Measurements from ENCODE around the gene DUOX1.

The DUOX1 gene

DNA sequence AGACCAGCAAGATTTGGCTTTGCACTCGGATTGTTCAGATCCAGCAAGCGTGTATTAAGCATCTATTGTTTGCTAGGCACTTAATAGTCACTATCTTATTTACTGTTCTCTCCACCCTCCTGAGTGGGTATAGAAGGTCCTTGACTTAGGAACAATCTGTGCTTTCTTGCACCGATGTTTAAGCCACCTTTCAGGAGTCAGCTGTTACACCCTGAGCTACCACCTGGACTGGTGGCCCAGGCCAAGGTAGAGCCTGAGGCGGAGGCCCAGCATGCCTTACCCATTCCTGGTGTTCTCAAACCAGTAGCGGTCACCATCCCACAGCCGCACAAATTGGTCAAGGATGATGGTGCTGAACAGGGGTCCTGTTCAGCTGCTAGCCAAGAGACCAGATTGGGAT is 10.0 kb downstream of the DUOX1 start:
- no peak for TF ChIP-seq CTCF (IDR thresholded peaks at IDR 0.05; ENCODE audit: low read depth, low read length)
- H3K4me3 ChIP-seq (ENCODE audit: low read depth, low read length) = no peak overlapping the region

DNA sequence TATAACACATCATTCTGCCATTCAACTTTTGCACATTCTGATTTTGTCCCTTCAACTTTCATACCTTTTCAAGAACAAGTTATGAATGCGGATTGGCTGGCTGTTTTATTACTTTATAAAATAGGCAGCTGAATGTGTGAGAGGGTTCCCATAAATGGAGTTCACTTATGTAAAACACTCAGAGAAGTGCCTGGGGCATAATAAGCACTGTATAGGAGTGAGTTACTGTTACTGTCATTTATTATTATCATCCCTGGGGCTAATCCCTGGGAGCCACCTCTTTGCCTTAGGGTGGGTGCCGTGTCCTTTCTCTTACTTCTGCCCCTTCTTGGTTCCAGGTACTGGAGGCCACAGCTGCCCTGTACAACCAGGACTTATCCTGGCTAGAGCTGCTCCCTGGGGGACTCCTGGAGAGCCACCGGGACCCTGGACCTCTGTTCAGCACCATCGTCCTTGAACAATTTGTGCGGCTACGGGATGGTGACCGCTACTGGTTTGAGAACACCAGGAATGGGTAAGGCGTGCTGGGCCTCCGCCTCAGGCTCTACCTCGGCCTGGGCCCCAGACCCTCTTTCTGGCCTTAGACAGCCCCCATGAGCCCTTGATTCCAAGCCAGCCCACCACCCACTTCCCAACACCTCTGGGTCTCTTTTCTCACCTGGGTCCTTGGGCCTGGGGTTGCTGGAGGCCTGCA is 10.9 kb downstream of the DUOX1 start:
- no peak for TF ChIP-seq CTCF (IDR thresholded peaks at IDR 0.05; ENCODE audit: low read depth, low read length)
- no peak overlapping the region for H3K4me3 ChIP-seq (ENCODE audit: low read depth, low read length)

- TF ChIP-seq CTCF (IDR thresholded peaks at IDR 0.05; ENCODE audit: low read depth, low read length) = no peak
- no peak overlapping the region for H3K4me3 ChIP-seq (ENCODE audit: low read depth, low read length)
Measured at GRCh38 chr15:45141386-45141785, 11.6 kb downstream of the DUOX1 start.

DNA sequence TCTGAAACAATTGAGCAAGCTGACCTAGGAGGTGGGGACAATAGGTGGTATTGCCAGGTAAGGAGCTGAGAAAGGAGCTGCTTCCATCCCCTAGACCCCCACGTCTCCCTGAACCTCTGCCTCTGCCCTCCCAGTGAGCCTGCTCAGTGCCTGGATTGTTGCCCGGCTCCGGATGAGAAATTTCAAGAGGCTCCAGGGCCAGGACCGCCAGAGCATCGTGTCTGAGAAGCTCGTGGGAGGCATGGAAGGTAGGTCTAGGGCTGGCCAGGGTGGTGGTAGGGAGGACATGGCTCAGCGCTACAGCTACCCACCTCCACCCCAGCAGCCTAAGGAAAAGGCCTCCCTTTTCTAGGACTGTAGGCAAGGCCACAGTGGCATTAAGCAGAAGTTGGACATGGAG is 13.3 kb downstream of the DUOX1 start:
- no peak for TF ChIP-seq CTCF (IDR thresholded peaks at IDR 0.05; ENCODE audit: low read depth, low read length)
- no peak overlapping the region for H3K4me3 ChIP-seq (ENCODE audit: low read depth, low read length)

- no peak for TF ChIP-seq CTCF (IDR thresholded peaks at IDR 0.05; ENCODE audit: low read depth, low read length)
- no peak overlapping the region for H3K4me3 ChIP-seq (ENCODE audit: low read depth, low read length)
Measured at GRCh38 chr15:45143946-45144345, 14.2 kb downstream of the DUOX1 start.

DNA sequence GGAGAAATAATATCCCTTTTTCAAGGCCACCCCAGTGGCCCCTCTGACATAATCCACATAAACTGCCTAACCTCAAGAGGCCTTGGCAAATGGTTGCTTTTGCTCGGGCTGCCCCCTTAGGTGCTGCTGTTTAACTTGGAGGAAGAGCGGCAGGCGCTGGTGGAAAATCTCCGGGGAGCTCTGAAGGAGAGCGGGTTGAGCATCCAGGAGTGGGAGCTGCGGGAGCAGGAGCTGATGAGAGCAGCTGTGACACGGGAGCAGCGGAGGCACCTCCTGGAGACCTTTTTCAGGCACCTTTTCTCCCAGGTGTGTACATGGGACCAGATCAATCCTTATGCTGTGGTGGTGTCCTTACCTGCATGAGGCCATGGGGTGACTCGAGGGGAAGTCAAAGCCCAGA is 15.0 kb downstream of the DUOX1 start:
- no peak for TF ChIP-seq CTCF (IDR thresholded peaks at IDR 0.05; ENCODE audit: low read depth, low read length)
- H3K4me3 ChIP-seq (ENCODE audit: low read depth, low read length) = no peak overlapping the region

DNA sequence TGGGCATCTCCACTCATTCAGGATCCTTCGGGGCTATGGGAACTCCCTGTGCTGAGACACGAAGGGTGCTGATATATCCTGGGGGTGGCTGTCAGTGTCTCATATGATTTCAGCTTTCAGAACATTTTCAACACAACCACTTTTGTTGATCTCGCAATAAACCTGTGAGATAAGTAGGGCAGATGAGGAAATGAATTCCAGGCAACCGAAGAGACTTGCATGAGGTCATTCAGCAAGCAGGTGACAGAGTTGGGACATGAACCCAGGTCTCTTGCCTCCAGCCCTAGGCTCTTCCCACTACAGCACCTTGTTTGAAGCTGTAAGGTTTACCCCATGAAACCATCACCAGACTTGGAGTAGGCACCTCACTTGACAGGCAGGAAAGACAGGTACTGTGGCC is 16.6 kb downstream of the DUOX1 start:
- TF ChIP-seq CTCF (IDR thresholded peaks at IDR 0.05; ENCODE audit: low read depth, low read length) = no peak
- H3K4me3 ChIP-seq (ENCODE audit: low read depth, low read length) = no peak overlapping the region

All from WI38 (cell line).